ENCODE measurements around the gene POMT2.
"Not testable (repeated sequence)": the region's sequence is repeated elsewhere in the genome, so short reads cannot be mapped to it uniquely, and the experiment has no call there.

Gene POMT2

DNA sequence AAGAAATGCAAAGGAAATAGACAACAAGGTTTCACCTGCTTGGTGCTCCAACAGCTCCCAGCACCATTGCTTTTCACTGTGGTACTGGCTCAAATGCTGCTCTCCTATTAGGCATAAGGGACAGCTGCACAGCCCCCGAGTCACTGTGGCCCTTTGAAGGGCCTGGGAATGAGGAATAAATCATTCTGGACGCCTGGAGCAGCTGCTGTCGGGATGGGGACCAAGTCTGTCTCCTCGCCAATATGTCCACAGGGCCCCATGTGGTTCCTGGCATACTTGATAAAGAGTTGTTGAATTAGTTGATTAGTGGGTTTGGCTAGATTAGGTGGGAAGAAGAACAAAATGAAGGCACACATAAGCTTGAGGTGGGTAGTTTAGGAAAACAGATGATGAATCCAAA, 36.6 kb downstream of the POMT2 start:
- no peaks in the 10 kb centered on the region for H3K27me3 ChIP-seq (ENCODE audit: control insufficient read depth in 2 of 2, insufficient read depth in 2 of 2, low read length in 2 of 2)
- no peak overlapping the region for H3K9ac ChIP-seq (ENCODE audit: low read depth in 1 of 2, low read length in 2 of 2)
- H3K4me1 ChIP-seq (ENCODE audit: control insufficient read depth in 2 of 2, insufficient read depth in 2 of 2, low read length in 2 of 2) = no peaks in the 10 kb centered on the region
- no peaks in the 10 kb centered on the region for H3K9me3 ChIP-seq (ENCODE audit: control insufficient read depth in 2 of 2, low read length in 2 of 2)
- no peak overlapping the region for H3K27ac ChIP-seq (ENCODE audit: low read depth in 2 of 2, low read length in 2 of 2)
- H3K4me3 ChIP-seq (ENCODE audit: low read length in 2 of 2) = no peak overlapping the region
- peaks cover 30 to 31% of the 10 kb centered on the region in 2 donors for H3K36me3 ChIP-seq (ENCODE audit: control insufficient read depth in 2 of 2, insufficient read depth in 2 of 2, low read length in 2 of 2)

DNA sequence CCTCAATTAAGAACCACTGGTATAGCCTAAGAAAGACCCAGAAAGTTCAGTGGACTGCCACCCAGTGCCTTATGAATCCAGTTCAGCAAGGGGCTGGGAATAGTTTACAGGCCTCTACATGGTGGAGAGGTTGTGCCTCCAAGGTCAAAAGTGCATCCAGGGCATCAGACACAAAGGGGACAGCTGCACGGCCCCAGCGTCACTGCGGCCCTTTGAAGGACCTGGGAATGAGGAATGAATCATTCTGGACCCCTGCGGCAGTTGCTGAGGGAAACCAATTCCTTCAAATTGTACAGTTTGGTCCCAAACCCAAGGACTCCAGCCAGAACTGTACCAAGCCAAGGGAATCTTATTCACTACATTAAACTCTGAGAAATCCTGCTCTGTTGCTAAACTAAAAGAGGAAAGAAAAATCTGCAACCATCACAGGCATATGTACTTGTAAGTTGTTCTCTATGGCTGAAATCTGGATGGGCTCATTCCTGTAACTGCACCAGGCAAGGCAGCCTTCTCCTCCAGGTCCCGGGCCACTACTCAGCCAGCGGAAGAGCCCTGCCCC, 38.8 kb downstream of the POMT2 start:
- H3K9ac ChIP-seq (ENCODE audit: low read depth in 1 of 2, low read length in 2 of 2) = no peak overlapping the region
- H3K4me1 ChIP-seq (ENCODE audit: control insufficient read depth in 2 of 2, insufficient read depth in 2 of 2, low read length in 2 of 2) = no peaks in the 10 kb centered on the region
- H3K27me3 ChIP-seq (ENCODE audit: control insufficient read depth in 2 of 2, insufficient read depth in 2 of 2, low read length in 2 of 2) = no peaks in the 10 kb centered on the region
- H3K9me3 ChIP-seq (ENCODE audit: control insufficient read depth in 2 of 2, low read length in 2 of 2) = no peaks in the 10 kb centered on the region
- H3K4me3 ChIP-seq (ENCODE audit: low read length in 2 of 2) = no peak overlapping the region
- H3K27ac ChIP-seq (ENCODE audit: low read depth in 2 of 2, low read length in 2 of 2) = no peak overlapping the region
- H3K36me3 ChIP-seq (ENCODE audit: control insufficient read depth in 2 of 2, insufficient read depth in 2 of 2, low read length in 2 of 2) = peaks cover 31 to 32% of the 10 kb centered on the region in 2 donors

DNA sequence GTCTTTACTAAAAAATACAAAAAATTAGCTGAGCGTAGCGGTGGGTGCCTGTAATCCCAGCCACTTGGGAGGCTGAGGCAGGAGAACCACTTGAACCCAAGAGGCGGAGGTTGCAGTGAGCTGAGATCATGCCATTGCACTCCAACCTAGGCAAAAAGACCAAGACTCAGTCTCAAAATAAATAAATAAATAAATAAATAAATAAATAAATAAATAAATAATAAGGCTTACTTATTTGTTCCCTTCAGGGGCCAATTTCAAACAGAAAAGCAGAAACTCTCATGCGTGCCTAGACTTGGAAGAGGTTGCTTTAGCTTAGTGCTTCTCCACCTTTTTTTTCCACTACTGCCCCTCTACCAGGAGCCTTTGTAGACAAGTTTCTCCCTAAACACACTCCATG, 39.8 kb downstream of the POMT2 start:
- not testable (repeated sequence) for H3K9me3 ChIP-seq (ENCODE audit: control insufficient read depth in 2 of 2, low read length in 2 of 2); H3K4me3 ChIP-seq (ENCODE audit: low read length in 2 of 2); H3K4me1 ChIP-seq (ENCODE audit: control insufficient read depth in 2 of 2, insufficient read depth in 2 of 2, low read length in 2 of 2); H3K9ac ChIP-seq (ENCODE audit: low read depth in 1 of 2, low read length in 2 of 2); H3K27me3 ChIP-seq (ENCODE audit: control insufficient read depth in 2 of 2, insufficient read depth in 2 of 2, low read length in 2 of 2); H3K27ac ChIP-seq (ENCODE audit: low read depth in 2 of 2, low read length in 2 of 2)
- H3K36me3 ChIP-seq (ENCODE audit: control insufficient read depth in 2 of 2, insufficient read depth in 2 of 2, low read length in 2 of 2) = peaks cover 28 to 29% of the 10 kb centered on the region in 2 donors

DNA sequence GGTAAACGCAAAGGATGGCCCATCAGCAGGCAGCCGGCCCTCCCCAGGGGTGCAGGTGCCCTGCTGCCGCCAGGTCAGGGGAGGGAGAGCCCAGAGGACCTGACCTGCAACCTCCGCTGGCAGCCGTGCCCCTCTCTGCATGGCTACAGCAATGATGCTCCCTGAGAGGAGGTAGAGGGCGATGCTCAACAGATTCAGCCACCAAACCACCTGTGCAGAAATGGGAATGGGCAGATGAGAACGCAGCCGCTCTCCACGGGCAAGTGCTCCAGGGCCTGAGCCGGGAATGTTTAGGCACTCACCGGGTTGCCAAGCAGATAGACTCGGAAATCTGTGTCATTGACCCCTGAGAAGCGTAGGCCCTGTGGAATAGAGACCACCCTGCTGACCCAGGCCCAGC, 41.0 kb downstream of the POMT2 start:
- Histone ChIP-seq H3K9ac (ENCODE audit: low read depth in 1 of 2, low read length in 2 of 2) (no peak overlapping the region), H3K27ac (ENCODE audit: low read depth in 2 of 2, low read length in 2 of 2) (no peak overlapping the region), H3K4me3 (ENCODE audit: low read length in 2 of 2) (no peak overlapping the region), H3K4me1 (ENCODE audit: control insufficient read depth in 2 of 2, insufficient read depth in 2 of 2, low read length in 2 of 2) (no peaks in the 10 kb centered on the region), H3K9me3 (ENCODE audit: control insufficient read depth in 2 of 2, low read length in 2 of 2) (no peaks in the 10 kb centered on the region), H3K27me3 (ENCODE audit: control insufficient read depth in 2 of 2, insufficient read depth in 2 of 2, low read length in 2 of 2) (no peaks in the 10 kb centered on the region), H3K36me3 (ENCODE audit: control insufficient read depth in 2 of 2, insufficient read depth in 2 of 2, low read length in 2 of 2) (peaks cover 17 to 21% of the 10 kb centered on the region in 2 donors)

DNA sequence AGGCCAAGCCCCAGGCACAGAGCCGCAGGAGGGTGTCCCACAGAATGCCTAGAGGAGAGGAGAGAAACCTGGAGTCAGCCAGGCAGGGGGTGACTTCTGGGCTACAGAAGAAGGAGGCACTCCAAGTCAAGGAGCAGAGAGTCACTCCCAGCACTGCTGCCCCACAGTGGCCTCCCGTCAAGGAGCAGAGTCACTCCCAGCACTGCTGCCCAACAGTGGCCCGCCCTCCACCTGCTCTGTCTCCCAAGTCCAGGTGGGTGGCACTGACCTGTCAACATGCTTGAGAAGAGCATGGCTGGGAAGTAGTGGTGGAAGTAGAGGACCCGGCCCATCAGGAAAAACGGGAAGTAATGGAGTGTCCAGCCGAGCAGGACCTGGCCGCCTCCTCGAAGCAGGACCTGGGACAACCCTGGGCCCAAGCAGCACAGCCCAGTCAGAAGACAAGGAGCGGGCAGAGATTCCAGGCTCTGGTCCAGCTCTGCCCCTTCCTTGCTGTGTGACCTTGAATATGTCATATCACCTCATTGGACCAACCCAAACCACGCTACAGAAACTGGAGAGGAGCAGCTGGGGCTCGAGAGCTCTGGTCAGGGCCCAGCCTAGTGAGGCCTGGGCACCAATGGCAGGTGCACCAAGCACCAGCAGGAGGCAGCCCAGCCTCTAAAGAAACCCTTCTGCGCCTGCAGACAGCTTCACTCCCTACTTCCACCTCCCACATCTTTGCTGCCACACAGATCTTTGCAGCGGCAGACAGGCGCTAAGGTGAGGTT, 42.0 kb downstream of the POMT2 start:
- Histone ChIP-seq H3K9ac (ENCODE audit: low read depth in 1 of 2, low read length in 2 of 2) (no peak overlapping the region), H3K4me3 (ENCODE audit: low read length in 2 of 2) (no peak overlapping the region), H3K27ac (ENCODE audit: low read depth in 2 of 2, low read length in 2 of 2) (no peak overlapping the region), H3K4me1 (ENCODE audit: control insufficient read depth in 2 of 2, insufficient read depth in 2 of 2, low read length in 2 of 2) (no peaks in the 10 kb centered on the region), H3K27me3 (ENCODE audit: control insufficient read depth in 2 of 2, insufficient read depth in 2 of 2, low read length in 2 of 2) (no peaks in the 10 kb centered on the region), H3K9me3 (ENCODE audit: control insufficient read depth in 2 of 2, low read length in 2 of 2) (no peaks in the 10 kb centered on the region), H3K36me3 (ENCODE audit: control insufficient read depth in 2 of 2, insufficient read depth in 2 of 2, low read length in 2 of 2) (peaks cover 10 to 16% of the 10 kb centered on the region in 2 donors)

DNA sequence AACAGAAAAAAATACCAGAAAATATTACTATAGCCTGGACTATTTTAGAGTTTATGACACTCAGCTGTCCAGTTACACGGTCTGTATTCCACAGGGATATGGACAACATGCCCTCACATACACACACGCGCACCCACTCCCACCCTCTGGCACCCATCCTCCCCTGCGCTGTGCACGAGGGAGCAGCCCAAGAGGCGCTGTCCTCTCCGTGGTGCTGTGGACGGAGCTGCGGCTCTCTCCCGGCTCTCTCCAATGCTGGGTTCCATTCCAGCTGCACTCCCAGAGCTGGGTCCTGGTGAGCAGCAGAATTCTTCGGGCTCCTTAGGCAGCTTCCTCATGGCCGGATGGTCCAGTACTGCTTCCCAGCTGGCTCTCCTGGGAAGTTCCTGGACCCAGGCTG, 43.7 kb downstream of the POMT2 start:
- peaks cover 4 to 10% of the 10 kb centered on the region in 2 donors for H3K36me3 ChIP-seq (ENCODE audit: control insufficient read depth in 2 of 2, insufficient read depth in 2 of 2, low read length in 2 of 2)
- no peak overlapping the region for H3K9ac ChIP-seq (ENCODE audit: low read depth in 1 of 2, low read length in 2 of 2)

DNA sequence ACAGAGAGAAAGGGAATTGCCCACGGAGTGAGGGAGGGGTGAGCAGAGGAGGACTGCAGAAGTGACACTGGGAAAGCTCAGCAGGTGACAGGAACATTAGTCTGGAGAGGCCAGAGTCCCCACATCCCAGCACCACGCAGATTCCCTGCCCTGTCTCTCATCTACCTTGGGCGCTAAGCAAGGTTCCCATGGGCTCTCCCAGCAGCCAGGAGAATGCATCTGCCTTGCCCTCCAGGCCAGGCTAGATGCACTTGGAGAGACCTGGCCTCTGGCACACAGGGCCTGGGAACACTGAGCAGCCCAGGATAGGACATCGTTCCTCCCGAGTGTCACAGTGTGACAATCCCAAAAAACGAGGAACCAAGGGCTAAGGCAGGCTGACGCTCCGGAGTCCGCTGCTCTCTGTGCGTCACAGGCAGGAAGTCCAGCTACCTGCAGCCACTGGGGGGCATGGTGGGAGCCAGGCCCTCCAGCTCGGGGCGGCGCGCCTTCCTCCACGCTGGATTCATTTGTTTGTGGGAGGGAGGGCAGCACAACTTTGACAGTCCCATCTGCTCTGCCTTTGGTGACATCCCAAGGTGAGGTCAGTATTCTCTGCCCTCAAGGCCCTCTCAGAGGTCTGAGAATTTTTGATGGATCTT, 44.3 kb downstream of the POMT2 start:
- Histone ChIP-seq H3K27me3 (ENCODE audit: control insufficient read depth in 2 of 2, insufficient read depth in 2 of 2, low read length in 2 of 2) (peaks cover 0 to under 1% of the 10 kb centered on the region in 2 donors), H3K9me3 (ENCODE audit: control insufficient read depth in 2 of 2, low read length in 2 of 2) (no peaks in the 10 kb centered on the region), H3K9ac (ENCODE audit: low read depth in 1 of 2, low read length in 2 of 2) (no peak overlapping the region), H3K4me1 (ENCODE audit: control insufficient read depth in 2 of 2, insufficient read depth in 2 of 2, low read length in 2 of 2) (no peaks in the 10 kb centered on the region), H3K27ac (ENCODE audit: low read depth in 2 of 2, low read length in 2 of 2) (no peak overlapping the region), H3K36me3 (ENCODE audit: control insufficient read depth in 2 of 2, insufficient read depth in 2 of 2, low read length in 2 of 2) (peaks cover 4 to 10% of the 10 kb centered on the region in 2 donors), H3K4me3 (ENCODE audit: low read length in 2 of 2) (no peak overlapping the region)

More for the DNA sequence above, 43.7 kb downstream of the POMT2 start:
- Histone ChIP-seq H3K4me3 (ENCODE audit: low read length in 2 of 2) (no peak overlapping the region), H3K4me1 (ENCODE audit: control insufficient read depth in 2 of 2, insufficient read depth in 2 of 2, low read length in 2 of 2) (no peaks in the 10 kb centered on the region), H3K9me3 (ENCODE audit: control insufficient read depth in 2 of 2, low read length in 2 of 2) (no peaks in the 10 kb centered on the region), H3K27ac (ENCODE audit: low read depth in 2 of 2, low read length in 2 of 2) (no peak overlapping the region), H3K27me3 (ENCODE audit: control insufficient read depth in 2 of 2, insufficient read depth in 2 of 2, low read length in 2 of 2) (no peaks in the 10 kb centered on the region)

DNA sequence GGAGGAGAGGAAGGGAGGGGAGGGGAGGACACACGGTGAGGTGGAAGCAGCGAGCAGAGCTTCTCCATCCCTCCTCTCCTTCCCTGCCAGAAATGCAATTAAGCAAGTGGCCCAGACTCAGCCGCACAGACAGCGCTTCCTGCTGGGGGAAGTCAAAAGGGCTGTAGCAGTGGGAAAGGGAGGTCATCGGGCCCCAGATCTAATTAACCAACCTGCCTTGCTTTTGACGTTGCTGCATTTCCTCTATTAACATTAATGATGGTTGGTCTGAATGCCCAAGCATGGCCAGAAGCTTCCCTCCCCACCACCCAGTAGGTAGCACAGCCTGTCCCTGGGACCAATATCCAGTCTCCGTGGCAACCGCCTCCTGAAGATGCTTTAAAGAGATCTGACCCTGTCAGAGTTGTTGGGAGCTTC, 45.1 kb downstream of the POMT2 start:
- Histone ChIP-seq H3K27me3 (ENCODE audit: control insufficient read depth in 2 of 2, insufficient read depth in 2 of 2, low read length in 2 of 2) (peaks cover 0 to 3% of the 10 kb centered on the region in 2 donors), H3K4me3 (ENCODE audit: low read length in 2 of 2) (no peak overlapping the region), H3K27ac (ENCODE audit: low read depth in 2 of 2, low read length in 2 of 2) (no peak overlapping the region), H3K9ac (ENCODE audit: low read depth in 1 of 2, low read length in 2 of 2) (no peak overlapping the region), H3K36me3 (ENCODE audit: control insufficient read depth in 2 of 2, insufficient read depth in 2 of 2, low read length in 2 of 2) (peaks cover 4 to 10% of the 10 kb centered on the region in 2 donors), H3K4me1 (ENCODE audit: control insufficient read depth in 2 of 2, insufficient read depth in 2 of 2, low read length in 2 of 2) (no peaks in the 10 kb centered on the region), H3K9me3 (ENCODE audit: control insufficient read depth in 2 of 2, low read length in 2 of 2) (no peaks in the 10 kb centered on the region)

DNA sequence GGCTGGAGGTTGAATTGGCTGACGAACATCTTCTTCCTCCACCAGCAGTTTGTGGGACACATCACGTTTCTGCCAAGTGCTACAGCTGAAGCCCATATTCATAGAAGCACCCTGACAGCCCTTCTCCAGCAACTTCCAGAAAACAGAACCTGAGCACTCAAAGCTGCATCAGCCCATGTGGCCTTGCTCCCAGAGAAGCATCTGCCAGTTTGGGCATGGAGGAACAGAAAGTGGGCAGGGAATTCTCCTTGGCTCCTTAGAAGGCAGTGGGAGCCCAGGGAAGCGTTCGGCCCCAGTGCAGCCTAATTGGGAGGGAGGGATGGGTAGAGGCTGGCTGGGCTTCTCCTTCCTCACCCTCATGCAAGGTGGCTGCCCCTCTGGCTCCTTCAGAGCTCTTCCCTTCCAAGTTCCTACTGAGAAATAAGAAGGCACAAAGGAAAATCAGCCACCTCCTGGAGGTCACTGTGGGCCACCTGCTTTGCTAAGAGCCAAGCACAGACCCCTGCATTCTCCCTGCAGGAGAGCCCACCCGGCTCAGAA, 45.6 kb downstream of the POMT2 start:
- no peak overlapping the region for H3K4me3 ChIP-seq (ENCODE audit: low read length in 2 of 2)
- H3K36me3 ChIP-seq (ENCODE audit: control insufficient read depth in 2 of 2, insufficient read depth in 2 of 2, low read length in 2 of 2) = peaks cover 4 to 10% of the 10 kb centered on the region in 2 donors
- no peak overlapping the region for H3K9ac ChIP-seq (ENCODE audit: low read depth in 1 of 2, low read length in 2 of 2)
- no peaks in the 10 kb centered on the region for H3K9me3 ChIP-seq (ENCODE audit: control insufficient read depth in 2 of 2, low read length in 2 of 2)
- no peaks in the 10 kb centered on the region for H3K4me1 ChIP-seq (ENCODE audit: control insufficient read depth in 2 of 2, insufficient read depth in 2 of 2, low read length in 2 of 2)
- no peak overlapping the region for H3K27ac ChIP-seq (ENCODE audit: low read depth in 2 of 2, low read length in 2 of 2)
- peaks cover 0 to 3% of the 10 kb centered on the region in 2 donors for H3K27me3 ChIP-seq (ENCODE audit: control insufficient read depth in 2 of 2, insufficient read depth in 2 of 2, low read length in 2 of 2)

DNA sequence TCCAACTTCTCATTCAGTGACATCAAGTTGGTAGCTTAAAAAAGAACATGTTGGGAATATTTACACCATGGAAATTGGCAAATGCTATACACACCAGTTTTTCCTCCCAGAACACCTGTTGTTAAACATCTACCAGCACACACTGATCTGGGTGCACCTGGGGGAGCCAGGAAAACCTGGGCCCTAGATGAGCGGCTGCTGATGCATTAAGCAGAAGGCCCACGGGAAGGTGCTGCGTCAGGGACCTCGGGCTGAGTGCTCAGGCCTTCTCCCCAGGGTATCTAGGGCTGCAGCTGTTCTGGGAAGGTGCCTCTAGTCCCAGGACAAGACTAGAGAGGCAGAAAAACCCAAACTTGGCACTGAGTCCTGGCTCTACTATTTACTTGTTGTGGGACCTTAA, 46.9 kb downstream of the POMT2 start:
- no peak overlapping the region for H3K9ac ChIP-seq (ENCODE audit: low read depth in 1 of 2, low read length in 2 of 2)
- peaks cover 0 to 3% of the 10 kb centered on the region in 2 donors for H3K36me3 ChIP-seq (ENCODE audit: control insufficient read depth in 2 of 2, insufficient read depth in 2 of 2, low read length in 2 of 2)
- H3K4me3 ChIP-seq (ENCODE audit: low read length in 2 of 2) = no peak overlapping the region
- no peaks in the 10 kb centered on the region for H3K4me1 ChIP-seq (ENCODE audit: control insufficient read depth in 2 of 2, insufficient read depth in 2 of 2, low read length in 2 of 2)
- H3K27ac ChIP-seq (ENCODE audit: low read depth in 2 of 2, low read length in 2 of 2) = no peak overlapping the region
- peaks cover 3 to 10% of the 10 kb centered on the region in 2 donors for H3K27me3 ChIP-seq (ENCODE audit: control insufficient read depth in 2 of 2, insufficient read depth in 2 of 2, low read length in 2 of 2)
- no peaks in the 10 kb centered on the region for H3K9me3 ChIP-seq (ENCODE audit: control insufficient read depth in 2 of 2, low read length in 2 of 2)

All from mucosa of rectum (tissue), 2 donors.